Mesendoderm (in vitro differentiated cells): ENCODE data around the gene MBNL2.

ENCODE experiments used
- DNase-seq: peaks from one replicate; pipeline ENCODE4 v3.0.0; 2013
- H2AK5ac ChIP-seq: 2 replicates; pipeline ENCODE4 v1.6.1; 2013; ENCODE audit warnings: low read length, inconsistent platforms
- H2BK120ac ChIP-seq: 2 replicates; pipeline ENCODE4 v1.6.1; 2013; ENCODE audit warnings: low read depth, mild to moderate bottlenecking, low read length, moderate library complexity, mixed read lengths
- H2BK15ac ChIP-seq: replicated peaks from 2 replicates; pipeline ENCODE4 v1.6.1; 2013; ENCODE audit warnings: low read depth, mild to moderate bottlenecking, moderate library complexity
- H2BK5ac ChIP-seq: 2 replicates; pipeline ENCODE4 v1.6.1; 2013; ENCODE audit warnings: low read length, inconsistent platforms
- H3K18ac ChIP-seq: 2 replicates; pipeline ENCODE4 v1.6.1; 2013; ENCODE audit warnings: mild to moderate bottlenecking, low read length, mixed read lengths
- H3K23ac ChIP-seq: one replicate; pipeline ENCODE4 v1.6.1; 2013; ENCODE audit warnings: low read length
- H3K27ac ChIP-seq: 2 replicates; pipeline ENCODE4 v1.5.1; 2013; ENCODE audit warnings: low read depth, mild to moderate bottlenecking, inconsistent platforms, low read length, moderate library complexity
- H3K27me3 ChIP-seq: 2 replicates; pipeline ENCODE4 v1.6.1; 2013; ENCODE audit warnings: low read length, control low read depth, mild to moderate bottlenecking, inconsistent platforms; ENCODE audit not compliant: insufficient read depth, poor library complexity
- H3K36me3 ChIP-seq: 2 replicates; pipeline ENCODE4 v1.6.1; 2013; ENCODE audit warnings: low read length, inconsistent platforms; ENCODE audit not compliant: control insufficient read depth, insufficient read depth
- H3K4ac ChIP-seq: one replicate; pipeline ENCODE4 v1.6.1; 2013; ENCODE audit warnings: low read depth, mild to moderate bottlenecking, low read length, moderate library complexity
- H3K4me1 ChIP-seq: 2 replicates; pipeline ENCODE4 v1.6.1; 2013; ENCODE audit warnings: low read depth, low read length, inconsistent platforms; ENCODE audit not compliant: control insufficient read depth
- H3K4me2 ChIP-seq: 2 replicates; pipeline ENCODE4 v1.6.1; 2013; ENCODE audit warnings: low read length
- H3K4me3 ChIP-seq: 2 replicates; pipeline ENCODE4 v1.5.1; 2013; ENCODE audit warnings: mild to moderate bottlenecking, low read length
- H3K56ac ChIP-seq: one replicate; pipeline ENCODE4 v1.6.1; 2013; ENCODE audit warnings: low read length
- H3K79me1 ChIP-seq: 2 replicates; pipeline ENCODE4 v1.6.1; 2013; ENCODE audit warnings: low read length, inconsistent platforms
- H3K79me2 ChIP-seq: 2 replicates; pipeline ENCODE4 v1.6.1; 2013; ENCODE audit warnings: mild to moderate bottlenecking, low read length; ENCODE audit not compliant: control insufficient read depth, insufficient read depth
- H3K9ac ChIP-seq: 2 replicates; pipeline ENCODE4 v1.6.1; 2013; ENCODE audit warnings: low read length, inconsistent platforms
- H4K5ac ChIP-seq: one replicate; pipeline ENCODE4 v1.6.1; 2013; ENCODE audit warnings: low read length
- H4K8ac ChIP-seq: one replicate; pipeline ENCODE4 v1.6.1; 2013; ENCODE audit warnings: low read depth, mild to moderate bottlenecking, control low read depth, low read length, moderate library complexity
- WGBS: extraction: QIAGEN DNeasy Blood & Tissue Kit; methylation state at CpG from one replicate; pipeline ENCODE4 v1.1.7; 2013; ENCODE audit warnings: low lambda C conversion rate, missing lambda C conversion rate; ENCODE audit not compliant: insufficient coverage; ENCODE audit errors: extremely low coverage; 5-methylcytosine and 5-hydroxymethylcytosine counted together

Gene MBNL2

GRCh38 chr13:97353927-97354675, 132.0 kb downstream of the MBNL2 start:
- H3K23ac ChIP-seq = no peak overlapping the region
- no peak overlapping the region for H3K27ac ChIP-seq
- no peak overlapping the region for H3K4ac ChIP-seq
- no peaks in the 10 kb centered on the region for H3K27me3 ChIP-seq
- H2BK5ac ChIP-seq = no peak overlapping the region
- H4K5ac ChIP-seq = no peak overlapping the region
- no peak overlapping the region for H3K9ac ChIP-seq
- DNase-seq = no peak
- H2AK5ac ChIP-seq = no peak overlapping the region
- WGBS = no CpG with 5 or more reads among the region's 4 CpGs
- H3K4me2 ChIP-seq = no peak overlapping the region
- no peak overlapping the region for H2BK15ac ChIP-seq
- no peaks in the 10 kb centered on the region for H3K4me1 ChIP-seq
- no peak overlapping the region for H4K8ac ChIP-seq
- no peaks in the 10 kb centered on the region for H3K79me2 ChIP-seq
- H2BK120ac ChIP-seq = no peak overlapping the region
- no peak overlapping the region for H3K18ac ChIP-seq
- no peaks in the 10 kb centered on the region for H3K79me1 ChIP-seq
- H3K4me3 ChIP-seq = no peak overlapping the region
- no peak overlapping the region for H3K56ac ChIP-seq
- H3K36me3 ChIP-seq = no peaks in the 10 kb centered on the region

DNA sequence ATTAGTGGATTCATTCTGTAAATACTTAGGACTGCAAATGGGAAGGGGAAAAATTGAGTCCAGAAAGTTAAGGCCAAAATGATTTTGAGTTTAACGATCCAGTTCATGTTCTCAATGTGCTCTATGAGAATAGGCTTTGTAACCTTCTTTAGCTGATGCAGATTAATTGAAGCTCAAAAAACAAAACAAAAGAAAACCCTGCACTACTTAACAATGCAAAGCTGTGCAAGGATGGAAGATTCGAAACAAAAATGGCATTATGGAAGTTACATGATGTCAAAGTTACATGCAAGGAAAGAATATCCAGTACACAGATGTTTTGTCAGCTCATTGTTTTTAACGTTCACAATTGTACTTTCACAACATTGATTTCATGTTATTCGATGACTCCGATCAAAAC, 132.7 kb downstream of the MBNL2 start:
- H3K18ac ChIP-seq = no peak overlapping the region
- H2BK15ac ChIP-seq = no peak overlapping the region
- H3K4ac ChIP-seq = no peak overlapping the region
- H2BK5ac ChIP-seq = no peak overlapping the region
- H3K27me3 ChIP-seq = no peaks in the 10 kb centered on the region
- no peak overlapping the region for H2AK5ac ChIP-seq
- H4K5ac ChIP-seq = no peak overlapping the region
- no peaks in the 10 kb centered on the region for H3K4me1 ChIP-seq
- H3K9ac ChIP-seq = no peak overlapping the region
- no peak overlapping the region for H3K23ac ChIP-seq
- no peaks in the 10 kb centered on the region for H3K79me2 ChIP-seq
- no peak overlapping the region for H2BK120ac ChIP-seq
- no peaks in the 10 kb centered on the region for H3K79me1 ChIP-seq
- no peak overlapping the region for H4K8ac ChIP-seq
- H3K56ac ChIP-seq = no peak overlapping the region
- no peak for DNase-seq
- H3K36me3 ChIP-seq = no peaks in the 10 kb centered on the region
- 100% methylated on average over 2 of the region's 5 CpGs for WGBS
- no peak overlapping the region for H3K4me2 ChIP-seq
- H3K4me3 ChIP-seq = no peak overlapping the region
- H3K27ac ChIP-seq = no peak overlapping the region

DNA sequence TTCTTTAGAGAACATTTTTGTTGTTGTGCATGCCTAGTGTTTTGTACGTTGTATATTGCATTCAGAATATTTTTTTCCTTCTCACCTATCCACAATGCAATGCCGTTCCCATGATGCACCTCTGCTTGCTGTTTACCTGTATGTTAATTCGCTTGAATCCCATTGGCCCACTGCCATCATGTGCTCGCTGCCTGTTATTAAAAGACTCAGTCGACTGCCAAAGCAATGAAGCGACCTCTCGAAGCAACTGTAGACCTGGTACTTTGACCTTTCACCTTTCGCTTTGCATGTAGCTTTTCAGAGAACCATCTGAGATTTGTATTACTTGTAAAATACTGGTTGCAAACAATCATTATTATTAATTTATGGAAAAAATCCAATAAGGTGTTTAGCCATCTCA, 134.5 kb downstream of the MBNL2 start:
- Histone ChIP-seq H2AK5ac (no peak overlapping the region), H3K4me1 (no peaks in the 10 kb centered on the region), H3K36me3 (no peaks in the 10 kb centered on the region), H3K23ac (no peak overlapping the region), H3K79me2 (no peaks in the 10 kb centered on the region), H3K9ac (no peak overlapping the region), H3K27me3 (no peaks in the 10 kb centered on the region), H3K79me1 (no peaks in the 10 kb centered on the region), H2BK15ac (no peak overlapping the region), H4K5ac (no peak overlapping the region), H3K4ac (no peak overlapping the region), H3K4me2 (no peak overlapping the region), H3K56ac (no peak overlapping the region), H2BK5ac (no peak overlapping the region), H3K18ac (no peak overlapping the region), H3K4me3 (no peak overlapping the region), H4K8ac (no peak overlapping the region), H3K27ac (no peak overlapping the region), H2BK120ac (no peak overlapping the region)
- no CpG with 5 or more reads among the region's 8 CpGs for WGBS
- DNase-seq = no peak

DNA sequence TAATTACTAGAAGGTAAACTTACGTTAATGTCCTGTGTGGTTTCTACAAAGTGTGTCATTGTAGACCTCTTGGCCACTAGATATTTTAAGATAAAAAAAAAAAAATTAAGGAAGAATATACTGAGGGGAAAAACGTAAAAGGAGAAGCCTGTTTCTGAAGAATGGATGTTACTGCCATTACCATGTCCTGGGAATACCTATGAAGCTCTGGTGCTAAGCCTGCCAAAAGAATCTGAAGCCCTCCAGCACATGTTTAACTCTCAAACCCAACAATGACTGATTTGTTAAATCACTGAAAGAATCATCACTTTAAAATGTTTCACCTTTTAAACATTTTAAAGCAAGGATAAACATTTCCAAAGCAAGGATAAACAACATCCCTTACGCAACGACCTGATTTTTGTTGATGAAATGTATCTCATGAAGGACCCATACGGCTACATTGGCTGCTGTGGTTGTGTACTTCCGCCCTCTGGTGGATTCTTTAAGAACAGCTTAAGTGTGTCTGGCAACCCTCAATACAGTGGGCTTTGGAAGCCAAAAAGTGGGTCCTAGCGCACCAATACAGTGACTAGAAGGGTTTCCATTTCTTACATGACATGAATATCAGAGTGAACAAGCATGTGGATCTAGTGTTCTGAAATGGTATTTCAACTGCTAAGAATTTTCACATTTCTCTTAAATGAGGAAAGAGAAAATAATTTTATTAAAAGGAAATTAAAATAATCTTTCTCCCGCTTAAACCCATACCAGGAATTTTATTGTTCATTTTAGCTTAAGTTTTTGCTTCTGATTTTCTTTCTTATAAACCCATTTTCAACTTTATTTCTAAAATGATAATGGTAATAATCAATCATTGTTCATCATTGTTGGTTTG, 137.3 kb downstream of the MBNL2 start:
- WGBS = no CpG with 5 or more reads among the region's 8 CpGs
- Histone ChIP-seq H3K9ac (no peak overlapping the region), H3K36me3 (no peaks in the 10 kb centered on the region), H3K27me3 (no peaks in the 10 kb centered on the region), H3K18ac (no peak overlapping the region), H3K4ac (no peak overlapping the region), H3K23ac (no peak overlapping the region), H2BK5ac (no peak overlapping the region), H4K5ac (no peak overlapping the region), H3K27ac (no peak overlapping the region), H3K79me2 (no peaks in the 10 kb centered on the region), H2BK15ac (no peak overlapping the region), H4K8ac (no peak overlapping the region), H3K79me1 (no peaks in the 10 kb centered on the region), H3K56ac (no peak overlapping the region), H2AK5ac (no peak overlapping the region), H2BK120ac (no peak overlapping the region), H3K4me2 (no peak overlapping the region), H3K4me3 (no peak overlapping the region), H3K4me1 (no peaks in the 10 kb centered on the region)
- DNase-seq = peak; percentile 85

DNA sequence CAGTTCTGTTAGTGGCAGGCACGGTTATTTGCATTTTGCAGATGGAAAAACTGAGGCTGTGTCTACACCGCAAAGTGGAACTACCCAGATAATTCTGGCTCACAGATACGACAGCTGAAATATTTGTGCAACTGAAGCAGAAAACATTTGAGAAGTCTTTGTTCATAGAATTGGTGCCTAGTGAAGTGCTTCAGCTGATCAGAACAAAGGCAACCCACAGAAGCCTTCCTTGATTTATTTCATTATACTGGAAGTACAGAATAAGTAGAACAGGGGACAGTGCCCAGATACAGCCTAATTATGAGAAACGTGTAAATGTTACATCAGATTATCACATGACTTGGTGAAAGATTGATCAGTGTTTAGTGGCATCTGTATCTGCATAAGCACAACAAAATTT, 138.5 kb downstream of the MBNL2 start:
- no peak overlapping the region for H3K27ac ChIP-seq
- WGBS = no CpG with 5 or more reads among the region's 4 CpGs
- no peaks in the 10 kb centered on the region for H3K36me3 ChIP-seq
- no peak overlapping the region for H3K23ac ChIP-seq
- no peak overlapping the region for H3K56ac ChIP-seq
- H3K18ac ChIP-seq = no peak overlapping the region
- H4K8ac ChIP-seq = no peak overlapping the region
- H2BK120ac ChIP-seq = no peak overlapping the region
- no peak overlapping the region for H3K9ac ChIP-seq
- no peaks in the 10 kb centered on the region for H3K27me3 ChIP-seq
- H3K79me2 ChIP-seq = no peaks in the 10 kb centered on the region
- H2BK15ac ChIP-seq = no peak overlapping the region
- H2AK5ac ChIP-seq = no peak overlapping the region
- no peak overlapping the region for H4K5ac ChIP-seq
- H3K4me2 ChIP-seq = no peak overlapping the region
- no peak overlapping the region for H2BK5ac ChIP-seq
- H3K4ac ChIP-seq = no peak overlapping the region
- H3K4me1 ChIP-seq = no peaks in the 10 kb centered on the region
- no peaks in the 10 kb centered on the region for H3K79me1 ChIP-seq
- no peak overlapping the region for H3K4me3 ChIP-seq
- DNase-seq = no peak
